Measurements from ENCODE around the gene TCEA3.

DNA sequence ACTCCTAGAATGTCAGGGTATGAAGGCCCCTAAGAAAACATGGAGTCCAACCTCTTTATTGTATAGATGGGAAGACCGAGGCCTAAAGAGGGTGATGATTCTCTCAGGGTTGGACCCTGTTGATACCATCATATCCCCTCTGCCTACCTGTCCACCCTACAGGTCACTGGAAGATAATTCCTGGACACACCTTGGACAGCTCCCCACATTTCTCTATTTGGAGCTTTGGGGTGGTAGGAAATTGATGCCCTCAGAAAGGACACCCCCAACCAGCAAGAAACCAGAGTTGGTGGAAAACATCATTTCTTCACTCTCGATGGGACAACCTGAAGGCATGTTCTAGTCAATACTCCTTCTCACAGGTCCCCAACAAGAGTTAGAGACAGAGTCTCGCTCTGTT, 3.0 kb upstream of the TCEA3 start:
- TF ChIP-seq POLR2AphosphoS5 (IDR thresholded peaks at IDR 0.05; ENCODE audit: low read depth, low read length) (no peak), POLR2A (IDR thresholded peaks at IDR 0.05; ENCODE audit: low read depth, low read length) (no peak), TAF1 (IDR thresholded peaks at IDR 0.05; ENCODE audit: low read depth, low read length) (no peak), SPI1 (IDR thresholded peaks at IDR 0.05; ENCODE audit: low read depth, low read length) (no peak), PAX5 (IDR thresholded peaks at IDR 0.05; ENCODE audit: insufficient read depth, low read length, severe bottlenecking) (no peak), POU2F2 (IDR thresholded peaks at IDR 0.05; ENCODE audit: low read depth, low read length) (no peak)

Data from GM12891 (cell line).